WTC11 (cell line): ENCODE results near the gene PKLR.

Source experiments
- CTCF ChIP-seq: fragments of 200-600 bp; IDR thresholded peaks from 2 replicates; pipeline ENCODE4 v1.8.0; 2022; ENCODE audit warnings: antibody characterized with exemption
- ERG ChIP-seq: fragments of 250-450 bp; sonication (Bioruptor Pico); IDR thresholded peaks from 2 replicates; pipeline ENCODE4 v1.8.0; 2021; ENCODE audit warnings: mild to moderate bottlenecking
- MYBL2 ChIP-seq: sonication (generic); formaldehyde crosslinking; IDR thresholded peaks from 2 replicates; pipeline ENCODE4 v1.8.1; 2023; ENCODE audit warnings: mild to moderate bottlenecking, moderate library complexity, missing genetic modification reagents
- NFYB ChIP-seq: sonication (generic); formaldehyde crosslinking; conservative IDR thresholded peaks from 2 replicates; pipeline ENCODE4 v1.8.0; 2022; ENCODE audit warnings: low read depth, missing genetic modification reagents

GRCh38 chr1:155250246-155250632 is 51.0 kb downstream of the PKLR start:
- no peak for TF ChIP-seq CTCF
- no peak for TF ChIP-seq ERG (CRISPR knock-in tag)
- no peak for TF ChIP-seq NFYB
- TF ChIP-seq MYBL2, result no peak
